GM12878 (cell line): ENCODE results near the gene PDCD1LG2.

Experiments used
- EZH2 ChIP-seq: IDR thresholded peaks from 2 replicates; pipeline ENCODE4 v1.6.1; 2012; ENCODE audit warnings: low read depth, mild to moderate bottlenecking, control low read depth, inconsistent platforms, low read length, borderline replicate concordance; ENCODE audit not compliant: control insufficient read depth
- JUNB ChIP-seq: IDR thresholded peaks from 2 replicates; pipeline ENCODE4 v1.6.1; 2016; ENCODE audit warnings: antibody characterized with exemption, mild to moderate bottlenecking
- POLR2A ChIP-seq: IDR thresholded peaks from 2 replicates; pipeline ENCODE4 v1.6.1; 2011; ENCODE audit warnings: low read depth, mild to moderate bottlenecking, low read length
- POLR2AphosphoS5 ChIP-seq: IDR thresholded peaks from 2 replicates; pipeline ENCODE4 v1.6.1; 2011; ENCODE audit warnings: mild to moderate bottlenecking, low read length, inconsistent platforms
- TARDBP ChIP-seq: IDR thresholded peaks from 2 replicates; pipeline ENCODE4 v1.6.1; 2016; ENCODE audit warnings: borderline replicate concordance
- TCF12 ChIP-seq: IDR thresholded peaks from 2 replicates; pipeline ENCODE4 v1.6.1; 2011; ENCODE audit warnings: low read depth, mild to moderate bottlenecking, low read length
- TF ChIP-seq, protein P1 (sequence below): IDR thresholded peaks from 2 replicates; pipeline ENCODE4 v1.6.1; 2011; ENCODE audit warnings: mild to moderate bottlenecking, low read depth, low read length, moderate library complexity; ENCODE audit not compliant: insufficient replicate concordance
- TF ChIP-seq, protein P2 (sequence below), 3 experiments: IDR thresholded peaks in 2 of 3; conservative IDR thresholded peaks in 1 of 3; 2 replicates each; pipeline ENCODE4 v1.5.1; 2011; ENCODE audit warnings: low read depth in 3 of 3, low read length in 3 of 3, mild to moderate bottlenecking in 3 of 3, control low read depth in 2 of 3, moderate library complexity in 2 of 3, inconsistent platforms in 1 of 3, mixed read lengths in 1 of 3; ENCODE audit not compliant: control insufficient read depth in 2 of 3, insufficient read depth in 1 of 3; ENCODE audit errors: extremely low read depth in 1 of 3
- TF ChIP-seq, protein P3 (sequence below): IDR thresholded peaks from 2 replicates; pipeline ENCODE4 v1.6.1; 2011; ENCODE audit warnings: low read depth, low read length, improper control_type of control experiment, borderline replicate concordance

DNA sequence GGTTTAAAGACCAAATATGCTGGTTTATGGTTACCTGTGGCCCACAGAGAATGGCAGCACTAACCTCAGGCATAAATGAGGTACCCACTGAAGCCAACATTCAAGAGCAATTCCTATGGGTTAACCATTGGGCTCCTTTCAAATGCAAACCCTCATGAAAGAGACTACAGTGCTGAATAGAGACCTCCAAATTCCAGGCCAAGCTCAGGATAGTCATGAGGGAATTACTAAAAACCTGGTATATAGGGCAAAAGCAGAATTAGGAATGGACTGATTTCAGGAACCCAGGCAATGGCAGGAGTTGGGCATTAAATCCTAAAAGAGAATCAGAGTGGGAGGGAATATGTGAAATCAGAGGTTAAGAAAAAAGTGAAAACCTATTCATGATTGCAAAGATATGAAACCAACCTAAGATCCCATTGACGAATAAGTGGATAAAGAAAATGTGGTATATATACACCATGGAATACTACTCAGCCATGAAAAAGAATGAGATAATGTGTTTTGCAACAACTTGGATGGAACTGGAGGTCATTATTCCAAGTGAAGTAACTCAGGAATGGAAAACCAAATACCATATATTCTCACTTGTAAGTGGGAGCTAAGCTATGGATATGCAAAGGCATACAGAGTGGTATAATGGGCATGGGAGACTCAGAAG, 51.6 kb downstream of the PDCD1LG2 start:
- TF ChIP-seq POLR2A (no peak), EZH2 (no peak), TCF12 (no peak), POLR2AphosphoS5 (no peak), TARDBP (no peak), JUNB (no peak)
- TF ChIP-seq, protein P1, sequence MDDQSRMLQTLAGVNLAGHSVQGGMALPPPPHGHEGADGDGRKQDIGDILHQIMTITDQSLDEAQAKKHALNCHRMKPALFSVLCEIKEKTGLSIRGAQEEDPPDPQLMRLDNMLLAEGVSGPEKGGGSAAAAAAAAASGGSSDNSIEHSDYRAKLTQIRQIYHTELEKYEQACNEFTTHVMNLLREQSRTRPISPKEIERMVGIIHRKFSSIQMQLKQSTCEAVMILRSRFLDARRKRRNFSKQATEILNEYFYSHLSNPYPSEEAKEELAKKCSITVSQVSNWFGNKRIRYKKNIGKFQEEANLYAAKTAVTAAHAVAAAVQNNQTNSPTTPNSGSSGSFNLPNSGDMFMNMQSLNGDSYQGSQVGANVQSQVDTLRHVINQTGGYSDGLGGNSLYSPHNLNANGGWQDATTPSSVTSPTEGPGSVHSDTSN = no peak
- TF ChIP-seq, protein P2, sequence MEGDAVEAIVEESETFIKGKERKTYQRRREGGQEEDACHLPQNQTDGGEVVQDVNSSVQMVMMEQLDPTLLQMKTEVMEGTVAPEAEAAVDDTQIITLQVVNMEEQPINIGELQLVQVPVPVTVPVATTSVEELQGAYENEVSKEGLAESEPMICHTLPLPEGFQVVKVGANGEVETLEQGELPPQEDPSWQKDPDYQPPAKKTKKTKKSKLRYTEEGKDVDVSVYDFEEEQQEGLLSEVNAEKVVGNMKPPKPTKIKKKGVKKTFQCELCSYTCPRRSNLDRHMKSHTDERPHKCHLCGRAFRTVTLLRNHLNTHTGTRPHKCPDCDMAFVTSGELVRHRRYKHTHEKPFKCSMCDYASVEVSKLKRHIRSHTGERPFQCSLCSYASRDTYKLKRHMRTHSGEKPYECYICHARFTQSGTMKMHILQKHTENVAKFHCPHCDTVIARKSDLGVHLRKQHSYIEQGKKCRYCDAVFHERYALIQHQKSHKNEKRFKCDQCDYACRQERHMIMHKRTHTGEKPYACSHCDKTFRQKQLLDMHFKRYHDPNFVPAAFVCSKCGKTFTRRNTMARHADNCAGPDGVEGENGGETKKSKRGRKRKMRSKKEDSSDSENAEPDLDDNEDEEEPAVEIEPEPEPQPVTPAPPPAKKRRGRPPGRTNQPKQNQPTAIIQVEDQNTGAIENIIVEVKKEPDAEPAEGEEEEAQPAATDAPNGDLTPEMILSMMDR (IDR thresholded peaks at IDR 0.05 in 2 of 3, conservative IDR thresholded peaks at IDR 0.05 in 1 of 3; ENCODE audit: control insufficient read depth in 2 of 3, extremely low read depth in 1 of 3, insufficient read depth in 1 of 3, low read depth in 3 of 3, low read length in 3 of 3) = no peak
- TF ChIP-seq, protein P3, sequence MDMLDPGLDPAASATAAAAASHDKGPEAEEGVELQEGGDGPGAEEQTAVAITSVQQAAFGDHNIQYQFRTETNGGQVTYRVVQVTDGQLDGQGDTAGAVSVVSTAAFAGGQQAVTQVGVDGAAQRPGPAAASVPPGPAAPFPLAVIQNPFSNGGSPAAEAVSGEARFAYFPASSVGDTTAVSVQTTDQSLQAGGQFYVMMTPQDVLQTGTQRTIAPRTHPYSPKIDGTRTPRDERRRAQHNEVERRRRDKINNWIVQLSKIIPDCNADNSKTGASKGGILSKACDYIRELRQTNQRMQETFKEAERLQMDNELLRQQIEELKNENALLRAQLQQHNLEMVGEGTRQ = no peak
